HEK293T (cell line): ENCODE data around the gene HIRIP3.

Source experiments
- ELF4 ChIP-seq: fragments of 450-650 bp; IDR thresholded peaks from 2 replicates; pipeline ENCODE4 v1.6.1; 2017; ENCODE audit warnings: antibody characterized with exemption
- FOXA1 ChIP-seq: fragments of 450-650 bp; IDR thresholded peaks from 2 replicates; pipeline ENCODE4 v1.6.1; 2016; ENCODE audit warnings: mild to moderate bottlenecking
- FOXK2 ChIP-seq: fragments of 450-650 bp; IDR thresholded peaks from 2 replicates; pipeline ENCODE4 v1.6.1; 2016; ENCODE audit warnings: mild to moderate bottlenecking
- HDGF ChIP-seq: fragments of 450-650 bp; IDR thresholded peaks from 2 replicates; pipeline ENCODE4 v1.6.1; 2017; ENCODE audit warnings: antibody characterized with exemption, borderline replicate concordance
- LEF1 ChIP-seq: fragments of 450-650 bp; IDR thresholded peaks from 2 replicates; pipeline ENCODE4 v1.6.1; 2017; ENCODE audit warnings: mild to moderate bottlenecking, borderline replicate concordance
- NFRKB ChIP-seq: fragments of 450-650 bp; IDR thresholded peaks from 2 replicates; pipeline ENCODE4 v1.6.1; 2016; ENCODE audit warnings: mild to moderate bottlenecking, moderate library complexity
- SP1 ChIP-seq: fragments of 450-650 bp; IDR thresholded peaks from 2 replicates; pipeline ENCODE4 v1.6.1; 2017

DNA sequence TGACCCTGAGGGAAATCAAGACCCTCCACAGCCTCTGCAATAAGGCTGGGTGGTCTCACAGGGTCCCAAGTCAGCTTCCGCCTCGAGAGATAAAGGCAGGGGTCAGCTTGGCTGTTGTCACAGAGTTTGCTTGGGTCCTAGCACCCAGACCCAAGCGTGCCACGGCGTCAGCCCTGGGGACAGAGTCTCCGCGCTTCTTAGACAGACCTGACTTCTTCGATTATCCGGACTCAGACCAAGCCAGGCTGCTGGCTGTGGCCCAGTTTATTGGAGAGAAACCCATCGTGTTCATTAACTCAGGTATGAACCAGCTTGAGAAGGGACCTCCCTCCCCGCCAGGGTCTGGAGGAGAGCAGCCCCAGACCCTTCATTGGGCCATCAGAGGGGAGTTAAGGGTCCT, 28.2 kb upstream of the HIRIP3 start:
- TF ChIP-seq LEF1 (no peak), SP1 (no peak), FOXA1 (no peak), NFRKB (no peak), ELF4 (no peak), FOXK2 (no peak), HDGF (no peak)
